ENCODE results near the gene MTHFD1L. TPM values are rescaled to one million over a fixed set of nuclear protein-coding genes. Genes with fewer than 3 reads are reported as not detected.

Gene MTHFD1L
- total and polyA plus RNA-seq, 2 of the 4 experiments (the other 2 are of a cell fraction) = 43.5 to 53.2 TPM

GRCh38 chr6:151005896-151006632 lies 140.6 kb downstream of the MTHFD1L start (continued):
- no peak for TF ChIP-seq MAZ (IDR thresholded peaks at IDR 0.05; ENCODE audit: borderline replicate concordance, low read depth, low read length)

GRCh38 chr6:151007076-151007475 lies 141.6 kb downstream of the MTHFD1L start:
- no peaks in the 10 kb centered on the region for H4K20me1 ChIP-seq (ENCODE audit: insufficient read depth, low read length)
- H3K23ac ChIP-seq (ENCODE audit: low read depth, low read length) = no peak overlapping the region
- peak overlapping the region; percentile 3; the same call in 1 of the 2 replicates for H3K4ac ChIP-seq (ENCODE audit: low read depth, low read length)
- no peak overlapping the region for H2BK20ac ChIP-seq (ENCODE audit: low read depth, low read length)
- H3K4me3 ChIP-seq (ENCODE audit: insufficient read depth, low read depth, low read length) = no peak overlapping the region
- no peak overlapping the region for H3K56ac ChIP-seq (ENCODE audit: extremely low read depth, insufficient read depth, low read length)
- ATAC-seq (ENCODE audit: low read depth) (no peak), DNase-seq (no peak)
- intact Hi-C loops (cut with micrococcal nuclease) (no loop called here), in situ Hi-C loops (cut with MboI; ENCODE audit: low sequenced_read_pairs) (no loop called here), dilution Hi-C loops (cut with HindIII; ENCODE audit: low sequenced_read_pairs, unreplicated experiment) (no loop called here)
- H2BK5ac ChIP-seq (ENCODE audit: low read depth, low read length, poor library complexity, severe bottlenecking) = no peak overlapping the region
- no peaks in the 10 kb centered on the region for H3K9me3 ChIP-seq (ENCODE audit: control insufficient read depth, insufficient read depth, low read length)
- no peak overlapping the region for H3K27ac ChIP-seq (ENCODE audit: insufficient read depth, low read length)
- H4K5ac ChIP-seq (ENCODE audit: low read depth, low read length) = no peak overlapping the region
- no peak overlapping the region for H3K9ac ChIP-seq (ENCODE audit: low read depth, low read length)
- CTCF ChIA-PET = no interaction called here
- no TSS peak for BruUV-seq (replicated peaks)
- H2AK9ac ChIP-seq (replicated peaks; ENCODE audit: low read depth, low read length, poor library complexity) = no peak overlapping the region
- H2BK15ac ChIP-seq (ENCODE audit: low read depth, low read length) = no peak overlapping the region
- POLR2A ChIA-PET (ENCODE audit: unreplicated experiment) = no interaction called here
- peaks cover 23% of the 10 kb centered on the region for H3K4me1 ChIP-seq (ENCODE audit: control insufficient read depth, insufficient read depth, low read length)
- peaks cover 22% of the 10 kb centered on the region for H3K9me1 ChIP-seq (ENCODE audit: insufficient read depth, low read length)
- H3K79me1 ChIP-seq (ENCODE audit: low read depth in 1 of 2, low read length in 2 of 2) = peaks cover 29 to 62% of the 10 kb centered on the region in 2 experiments
- H3K36me3 ChIP-seq (ENCODE audit: control insufficient read depth, insufficient read depth, low read length) = peaks cover 20% of the 10 kb centered on the region
- peak overlapping the region; percentile 44 for H3K18ac ChIP-seq (ENCODE audit: low read depth, low read length)
- no peak overlapping the region for H3K4me2 ChIP-seq (ENCODE audit: low read depth, low read length)
- WGBS, 2 experiments (ENCODE audit: extremely low coverage in 2 of 2, insufficient read length in 1 of 2) = no CpG with 5 or more reads among the region's 3 CpGs
- H4K8ac ChIP-seq (ENCODE audit: low read depth in 2 of 2, low read length in 2 of 2) = no peak overlapping the region
- TF ChIP-seq FOS (IDR thresholded peaks at IDR 0.05; ENCODE audit: low read depth, low read length) (no peak), CTCF (conservative IDR thresholded peaks at IDR 0.05; ENCODE audit: low read depth, low read length) (no peak), MXI1 (IDR thresholded peaks at IDR 0.05; ENCODE audit: borderline replicate concordance, low read depth, low read length) (no peak), MAZ (IDR thresholded peaks at IDR 0.05; ENCODE audit: borderline replicate concordance, low read depth, low read length) (no peak), ELK1 (IDR thresholded peaks at IDR 0.05; ENCODE audit: borderline replicate concordance, low read depth, low read length) (no peak), MAFK (IDR thresholded peaks at IDR 0.05; ENCODE audit: low read depth, low read length) (no peak)
- H2AFZ ChIP-seq (replicated peaks; ENCODE audit: low read length, poor library complexity) = no peak overlapping the region
- no peaks in the 10 kb centered on the region for H3K27me3 ChIP-seq (ENCODE audit: control insufficient read depth, insufficient read depth, low read length)
- no peak overlapping the region for H2BK120ac ChIP-seq (ENCODE audit: low read depth, low read length)
- H3K14ac ChIP-seq (replicated peaks; ENCODE audit: low read depth, low read length) = no peak overlapping the region
- H4K91ac ChIP-seq (ENCODE audit: insufficient read depth, low read depth, low read length) = no peak overlapping the region
- peak overlapping the region; percentile 35; the same call in 1 of the 2 replicates for H2AK5ac ChIP-seq (ENCODE audit: low read depth, low read length)
